GM23338 (cell line): Measurements from ENCODE around the gene UQCC2.

Experiments used
- EZH2 ChIP-seq: fragments of 200-600 bp; sonication (generic); IDR thresholded peaks from one replicate; pipeline ENCODE4 v1.8.0; 2017; ENCODE audit warnings: antibody characterized with exemption, mild to moderate bottlenecking, low read depth; ENCODE audit not compliant: unreplicated experiment
- EZH2phosphoT487 ChIP-seq: fragments of 200-600 bp; sonication (generic); IDR thresholded peaks from one replicate; pipeline ENCODE4 v1.8.1; 2018; ENCODE audit warnings: antibody characterized with exemption; ENCODE audit not compliant: unreplicated experiment
- JUNB ChIP-seq: IDR thresholded peaks from one replicate; pipeline ENCODE4 v1.6.1; 2016; ENCODE audit warnings: antibody characterized with exemption; ENCODE audit not compliant: unreplicated experiment
- POLR2AphosphoS5 ChIP-seq: IDR thresholded peaks from 2 replicates; pipeline ENCODE4 v1.6.1; 2016; ENCODE audit warnings: antibody characterized with exemption, low read depth
- STAT1 ChIP-seq: IDR thresholded peaks from one replicate; pipeline ENCODE4 v1.6.1; 2016; ENCODE audit warnings: antibody characterized with exemption; ENCODE audit not compliant: unreplicated experiment
- ZNF331 ChIP-seq: fragments of 250-450 bp; sonication (Bioruptor Pico); IDR thresholded peaks from 2 replicates; pipeline ENCODE4 v1.5.0; 2020; ENCODE audit warnings: low read depth, mild to moderate bottlenecking, moderate library complexity
- TF ChIP-seq, protein P1 (sequence below), 2 experiments: fragments of 200-600 bp in 1 of 2; sonication (generic) in 1 of 2; conservative IDR thresholded peaks; 2 replicates each; pipeline versions ENCODE4 v1.5.1 to v1.6.1; 2016 to 2017; ENCODE audit warnings: antibody characterized with exemption in 2 of 2, low read depth in 2 of 2, mild to moderate bottlenecking in 2 of 2, moderate library complexity in 1 of 2
- TF ChIP-seq, protein P2 (sequence below): IDR thresholded peaks from one replicate; pipeline ENCODE4 v1.6.1; 2018; ENCODE audit warnings: antibody characterized with exemption; ENCODE audit not compliant: unreplicated experiment

DNA sequence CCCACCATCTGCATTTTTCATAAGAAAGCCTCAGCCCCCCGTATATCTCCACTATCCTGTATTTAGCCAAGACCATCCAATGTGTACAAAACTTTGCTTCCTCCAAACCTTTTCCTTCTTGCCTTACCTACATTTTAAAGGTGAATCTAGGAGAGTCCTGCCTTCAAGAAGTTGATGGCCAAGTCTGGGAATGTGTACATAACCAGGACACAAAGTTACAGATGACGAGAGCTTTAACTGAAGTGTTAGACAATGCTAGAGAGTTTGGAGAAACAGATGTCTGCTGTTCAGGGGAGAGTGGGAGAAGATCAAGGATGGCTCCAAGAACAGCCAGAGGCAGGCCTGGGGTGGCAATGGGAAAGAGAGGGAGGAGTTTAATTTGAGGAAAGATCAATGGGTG is 2.3 kb upstream of the UQCC2 start:
- TF ChIP-seq, protein P1, sequence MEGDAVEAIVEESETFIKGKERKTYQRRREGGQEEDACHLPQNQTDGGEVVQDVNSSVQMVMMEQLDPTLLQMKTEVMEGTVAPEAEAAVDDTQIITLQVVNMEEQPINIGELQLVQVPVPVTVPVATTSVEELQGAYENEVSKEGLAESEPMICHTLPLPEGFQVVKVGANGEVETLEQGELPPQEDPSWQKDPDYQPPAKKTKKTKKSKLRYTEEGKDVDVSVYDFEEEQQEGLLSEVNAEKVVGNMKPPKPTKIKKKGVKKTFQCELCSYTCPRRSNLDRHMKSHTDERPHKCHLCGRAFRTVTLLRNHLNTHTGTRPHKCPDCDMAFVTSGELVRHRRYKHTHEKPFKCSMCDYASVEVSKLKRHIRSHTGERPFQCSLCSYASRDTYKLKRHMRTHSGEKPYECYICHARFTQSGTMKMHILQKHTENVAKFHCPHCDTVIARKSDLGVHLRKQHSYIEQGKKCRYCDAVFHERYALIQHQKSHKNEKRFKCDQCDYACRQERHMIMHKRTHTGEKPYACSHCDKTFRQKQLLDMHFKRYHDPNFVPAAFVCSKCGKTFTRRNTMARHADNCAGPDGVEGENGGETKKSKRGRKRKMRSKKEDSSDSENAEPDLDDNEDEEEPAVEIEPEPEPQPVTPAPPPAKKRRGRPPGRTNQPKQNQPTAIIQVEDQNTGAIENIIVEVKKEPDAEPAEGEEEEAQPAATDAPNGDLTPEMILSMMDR (conservative IDR thresholded peaks at IDR 0.05; ENCODE audit: low read depth in 2 of 2): no peak
- TF ChIP-seq EZH2phosphoT487 (no peak), JUNB (no peak), EZH2 (no peak), POLR2AphosphoS5 (no peak), STAT1 (no peak), ZNF331 (CRISPR knock-in tag) (no peak)
- TF ChIP-seq, protein P2, sequence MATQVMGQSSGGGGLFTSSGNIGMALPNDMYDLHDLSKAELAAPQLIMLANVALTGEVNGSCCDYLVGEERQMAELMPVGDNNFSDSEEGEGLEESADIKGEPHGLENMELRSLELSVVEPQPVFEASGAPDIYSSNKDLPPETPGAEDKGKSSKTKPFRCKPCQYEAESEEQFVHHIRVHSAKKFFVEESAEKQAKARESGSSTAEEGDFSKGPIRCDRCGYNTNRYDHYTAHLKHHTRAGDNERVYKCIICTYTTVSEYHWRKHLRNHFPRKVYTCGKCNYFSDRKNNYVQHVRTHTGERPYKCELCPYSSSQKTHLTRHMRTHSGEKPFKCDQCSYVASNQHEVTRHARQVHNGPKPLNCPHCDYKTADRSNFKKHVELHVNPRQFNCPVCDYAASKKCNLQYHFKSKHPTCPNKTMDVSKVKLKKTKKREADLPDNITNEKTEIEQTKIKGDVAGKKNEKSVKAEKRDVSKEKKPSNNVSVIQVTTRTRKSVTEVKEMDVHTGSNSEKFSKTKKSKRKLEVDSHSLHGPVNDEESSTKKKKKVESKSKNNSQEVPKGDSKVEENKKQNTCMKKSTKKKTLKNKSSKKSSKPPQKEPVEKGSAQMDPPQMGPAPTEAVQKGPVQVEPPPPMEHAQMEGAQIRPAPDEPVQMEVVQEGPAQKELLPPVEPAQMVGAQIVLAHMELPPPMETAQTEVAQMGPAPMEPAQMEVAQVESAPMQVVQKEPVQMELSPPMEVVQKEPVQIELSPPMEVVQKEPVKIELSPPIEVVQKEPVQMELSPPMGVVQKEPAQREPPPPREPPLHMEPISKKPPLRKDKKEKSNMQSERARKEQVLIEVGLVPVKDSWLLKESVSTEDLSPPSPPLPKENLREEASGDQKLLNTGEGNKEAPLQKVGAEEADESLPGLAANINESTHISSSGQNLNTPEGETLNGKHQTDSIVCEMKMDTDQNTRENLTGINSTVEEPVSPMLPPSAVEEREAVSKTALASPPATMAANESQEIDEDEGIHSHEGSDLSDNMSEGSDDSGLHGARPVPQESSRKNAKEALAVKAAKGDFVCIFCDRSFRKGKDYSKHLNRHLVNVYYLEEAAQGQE: no peak
